ENCODE measurements around the gene PSD2. TPM values are rescaled to one million over a fixed set of nuclear protein-coding genes. Genes with fewer than 3 reads are reported as not detected.
A peak's percentile ranks its signal among the peaks of the same experiment; 100 is the strongest.
"Not testable (repeated sequence)": the region's sequence is repeated elsewhere in the genome, so short reads cannot be mapped to it uniquely, and the experiment has no call there.

The PSD2 gene
- total and polyA plus RNA-seq, 8 donors, result 0.06 to 0.66 (median 0.16) TPM

DNA sequence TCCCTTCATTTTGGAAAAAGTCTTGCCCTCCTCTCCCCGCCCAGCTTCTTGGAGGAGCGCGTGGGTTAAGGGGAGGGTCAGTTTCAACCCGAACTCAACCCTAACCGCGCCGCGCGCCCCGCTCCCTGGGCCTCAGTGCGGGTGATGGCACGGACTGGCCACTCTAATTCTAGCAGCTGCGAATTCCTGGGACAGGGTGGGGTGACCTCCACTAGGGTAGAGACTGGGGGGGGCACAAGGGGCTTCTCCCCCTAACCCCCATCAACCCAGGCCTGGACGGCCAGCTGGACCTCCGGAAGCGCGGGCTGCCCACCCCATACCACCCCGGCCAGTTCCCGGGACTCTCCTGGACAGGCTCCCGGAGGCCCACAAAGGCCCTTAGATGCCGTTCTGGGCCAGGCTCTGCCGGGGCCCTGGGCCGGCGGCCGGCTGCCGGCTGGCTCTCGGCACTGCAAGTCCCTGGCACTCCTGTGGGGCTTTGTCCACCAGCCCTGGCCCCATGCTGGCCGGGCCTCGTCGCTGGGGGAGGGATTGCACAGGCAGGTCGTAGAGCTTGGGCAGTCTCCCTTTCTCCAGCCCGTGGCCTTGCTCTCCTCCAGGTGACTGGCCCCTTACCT, 7.2 kb upstream of the PSD2 start:
- no peaks in the 10 kb centered on the region for H3K27me3 ChIP-seq
- TF ChIP-seq CTCF (IDR thresholded peaks at IDR 0.05), result no peak
- no peaks in the 10 kb centered on the region for H3K9me3 ChIP-seq
- WGBS, 2 donors, result 49 to 53% methylated on average over 28 to 32 of the region's 32 CpGs
- ATAC-seq (peak in 3 of 4 donors; percentile 8 to 15 (median 12)), FAIRE-seq (no peak), DNase-seq (peak in 2 of 6 donors; percentile 45 to 80)
- H3K27ac ChIP-seq, result no peak overlapping the region
- intact Hi-C loops (cut with DNase I), result loop anchor here in 2 of 3 donors (5.0 to 10.0 kb wide), 3 partner anchors 74 to 366 kb away; no protein-coding TSS in a partner anchor
- peak overlapping the region in 3 of 4 donors; percentile 30 to 63 (median 50) for H3K4me3 ChIP-seq
- H3K36me3 ChIP-seq, result no peaks in the 10 kb centered on the region
- no peaks in the 10 kb centered on the region for H3K4me1 ChIP-seq

DNA sequence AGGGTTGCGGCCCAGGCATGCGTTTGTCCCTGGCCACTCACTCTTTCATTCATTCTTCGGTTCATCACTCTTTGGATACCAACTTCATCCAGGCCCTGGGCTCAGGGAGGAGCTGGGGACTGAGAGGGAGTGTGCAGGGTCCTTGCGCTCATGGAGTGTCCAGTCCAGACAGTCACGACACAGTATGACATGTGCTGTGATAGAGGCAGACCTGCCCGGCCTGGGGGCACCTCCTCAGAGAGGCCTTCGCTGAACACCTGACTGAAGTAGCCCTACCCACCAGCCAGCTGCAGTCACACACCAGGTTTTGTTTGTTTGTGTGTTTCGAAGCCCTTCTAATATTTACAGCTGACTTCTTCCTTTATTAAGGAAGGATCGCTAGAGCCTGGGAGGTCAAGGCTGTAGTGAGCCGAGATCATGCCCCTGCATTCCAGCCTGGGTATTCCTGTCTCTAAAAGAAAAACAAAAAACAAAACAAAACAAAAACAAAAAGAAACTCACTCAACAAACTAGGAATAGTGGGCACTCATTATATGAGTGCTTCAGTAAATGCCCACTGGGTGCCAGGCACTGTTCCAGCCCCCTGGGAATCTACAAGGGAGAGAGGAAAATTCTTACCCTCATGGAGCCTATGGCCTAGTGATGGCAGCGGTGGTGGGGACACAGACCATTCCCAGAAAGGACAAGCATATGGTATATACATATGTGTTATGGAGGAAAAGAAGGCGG, 6.3 kb upstream of the PSD2 start:
- FAIRE-seq (no peak), DNase-seq (no peak), ATAC-seq (no peak)
- WGBS, 2 donors, result 86 to 92% methylated on average over 12 of the region's 12 CpGs
- TF ChIP-seq CTCF (IDR thresholded peaks at IDR 0.05), result no peak
- Histone ChIP-seq H3K27me3 (no peaks in the 10 kb centered on the region), H3K9me3 (no peaks in the 10 kb centered on the region), H3K36me3 (no peaks in the 10 kb centered on the region), H3K4me3 (no peak overlapping the region), H3K27ac (no peak overlapping the region), H3K4me1 (no peaks in the 10 kb centered on the region)
- intact Hi-C loops (cut with DNase I), result loop anchor here in 2 of 3 donors (5.0 to 10.0 kb wide), 3 partner anchors 73 to 366 kb away; no protein-coding TSS in a partner anchor

GRCh38 chr5:139789845-139790189, 5.8 kb upstream of the PSD2 start:
- H3K4me3 ChIP-seq, result no peak overlapping the region
- no peaks in the 10 kb centered on the region for H3K36me3 ChIP-seq
- no peaks in the 10 kb centered on the region for H3K4me1 ChIP-seq
- TF ChIP-seq CTCF (IDR thresholded peaks at IDR 0.05), result no peak
- H3K27ac ChIP-seq, result no peak overlapping the region
- ATAC-seq (no peak), DNase-seq (no peak), FAIRE-seq (no peak)
- H3K27me3 ChIP-seq, result no peaks in the 10 kb centered on the region
- intact Hi-C loops (cut with DNase I), result loop anchor here in 2 of 3 donors (5.0 to 10.0 kb wide), 5 partner anchors 52 to 365 kb away; no protein-coding TSS in a partner anchor
- H3K9me3 ChIP-seq, result no peaks in the 10 kb centered on the region
- 96 to 98% methylated on average over 12 of the region's 12 CpGs for WGBS, 2 donors

- Histone ChIP-seq H3K27ac (no peak overlapping the region), H3K27me3 (peaks cover 0 to 11% (median 5%) of the 10 kb centered on the region in 4 donors), H3K4me1 (no peaks in the 10 kb centered on the region), H3K9me3 (no peaks in the 10 kb centered on the region), H3K36me3 (no peaks in the 10 kb centered on the region), H3K4me3 (no peak overlapping the region)
- DNase-seq (no peak), ATAC-seq (no peak), FAIRE-seq (no peak)
- no peak for TF ChIP-seq CTCF (IDR thresholded peaks at IDR 0.05)
- WGBS, 2 donors, result 85 to 89% methylated on average over 2 of the region's 2 CpGs
- intact Hi-C loops (cut with DNase I), result loop anchor here in 2 of 3 donors (5.0 kb wide), 3 partner anchors 50 to 175 kb away; no protein-coding TSS in a partner anchor
These were observed 3.4 kb upstream of the PSD2 start for GRCh38 chr5:139792218-139792617.

DNA sequence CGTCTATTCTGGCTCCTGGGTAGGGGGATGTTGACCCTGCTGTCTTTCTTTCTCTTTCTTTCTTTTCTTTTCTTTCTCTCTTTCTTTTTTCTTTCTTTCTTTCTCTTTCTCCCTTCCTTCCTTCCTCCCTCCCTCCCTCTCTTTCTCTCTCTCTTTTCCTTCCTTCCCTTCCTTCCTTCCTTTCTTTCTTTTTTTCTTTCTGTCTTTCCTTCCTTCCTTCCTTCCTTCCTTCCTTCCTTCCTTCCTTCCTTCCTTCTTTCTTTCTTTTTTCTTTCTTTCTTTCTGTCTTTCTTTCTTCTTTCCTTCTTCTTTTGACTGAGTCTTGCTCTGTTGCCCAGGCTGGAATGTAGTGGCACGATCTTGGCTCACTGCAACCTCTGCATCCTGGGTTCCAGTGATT, 3.0 kb upstream of the PSD2 start:
- not testable (repeated sequence) for ATAC-seq, H3K9me3 ChIP-seq, DNase-seq, H3K36me3 ChIP-seq, H3K27ac ChIP-seq, H3K4me3 ChIP-seq, H3K4me1 ChIP-seq, FAIRE-seq
- peaks cover 0 to 14% (median 5%) of the 10 kb centered on the region in 4 donors for H3K27me3 ChIP-seq
- intact Hi-C loops (cut with DNase I), result loop anchor here in 2 of 3 donors (5.0 kb wide), 3 partner anchors 50 to 175 kb away; no protein-coding TSS in a partner anchor
- WGBS, 2 donors, result 91 to 95% methylated on average over 2 of the region's 2 CpGs

Data from pancreas (tissue), 10 donors.